ENCODE data around the gene DNAH3. TPM values are rescaled to one million over a fixed set of nuclear protein-coding genes. Genes with fewer than 3 reads are reported as not detected.
"Not testable (repeated sequence)": the region's sequence is repeated elsewhere in the genome, so short reads cannot be mapped to it uniquely, and the experiment has no call there.

DNAH3 gene
- total and polyA plus RNA-seq, 3 donors from 2014 or later, result 11.7 to 21.2 (median 19.9) TPM

DNA sequence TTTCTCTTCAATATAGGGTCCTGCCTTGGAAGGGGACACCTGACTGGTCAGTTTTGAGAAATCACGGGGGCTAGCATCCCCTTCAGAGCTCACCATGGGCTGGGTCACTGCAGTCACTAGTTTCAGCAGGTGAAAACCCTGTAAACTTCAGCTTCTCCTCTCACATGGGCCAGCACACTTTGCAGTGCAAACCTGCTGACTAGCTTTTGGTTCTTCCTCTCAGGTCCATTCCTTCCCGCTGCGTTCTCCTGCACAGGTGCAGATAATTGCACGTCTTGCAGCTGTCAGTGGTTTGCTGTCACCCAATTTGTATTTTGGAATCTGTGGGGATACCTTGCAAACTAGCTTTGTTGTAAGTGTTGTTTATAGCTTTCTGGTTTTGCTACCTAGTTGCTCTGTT is 154.9 kb downstream of the DNAH3 start:
- WGBS, 2 donors, result 81 to 85% methylated on average over 4 of the region's 4 CpGs
- no peak for TF ChIP-seq POLR2A (IDR thresholded peaks at IDR 0.05)
- TF ChIP-seq, protein P1, sequence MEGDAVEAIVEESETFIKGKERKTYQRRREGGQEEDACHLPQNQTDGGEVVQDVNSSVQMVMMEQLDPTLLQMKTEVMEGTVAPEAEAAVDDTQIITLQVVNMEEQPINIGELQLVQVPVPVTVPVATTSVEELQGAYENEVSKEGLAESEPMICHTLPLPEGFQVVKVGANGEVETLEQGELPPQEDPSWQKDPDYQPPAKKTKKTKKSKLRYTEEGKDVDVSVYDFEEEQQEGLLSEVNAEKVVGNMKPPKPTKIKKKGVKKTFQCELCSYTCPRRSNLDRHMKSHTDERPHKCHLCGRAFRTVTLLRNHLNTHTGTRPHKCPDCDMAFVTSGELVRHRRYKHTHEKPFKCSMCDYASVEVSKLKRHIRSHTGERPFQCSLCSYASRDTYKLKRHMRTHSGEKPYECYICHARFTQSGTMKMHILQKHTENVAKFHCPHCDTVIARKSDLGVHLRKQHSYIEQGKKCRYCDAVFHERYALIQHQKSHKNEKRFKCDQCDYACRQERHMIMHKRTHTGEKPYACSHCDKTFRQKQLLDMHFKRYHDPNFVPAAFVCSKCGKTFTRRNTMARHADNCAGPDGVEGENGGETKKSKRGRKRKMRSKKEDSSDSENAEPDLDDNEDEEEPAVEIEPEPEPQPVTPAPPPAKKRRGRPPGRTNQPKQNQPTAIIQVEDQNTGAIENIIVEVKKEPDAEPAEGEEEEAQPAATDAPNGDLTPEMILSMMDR (IDR thresholded peaks at IDR 0.05), result no peak
- Histone ChIP-seq H3K9me3 (no peaks in the 10 kb centered on the region), H3K4me1 (no peaks in the 10 kb centered on the region), H3K27ac (no peak overlapping the region), H3K27me3 (no peaks in the 10 kb centered on the region), H3K4me3 (no peak overlapping the region), H3K36me3 (ENCODE audit: low read depth, missing control alignments) (no peaks in the 10 kb centered on the region)
- intact Hi-C loops (cut with DNase I; ENCODE audit: low total_unique reads), result no loop called here
- no peak for DNase-seq

DNA sequence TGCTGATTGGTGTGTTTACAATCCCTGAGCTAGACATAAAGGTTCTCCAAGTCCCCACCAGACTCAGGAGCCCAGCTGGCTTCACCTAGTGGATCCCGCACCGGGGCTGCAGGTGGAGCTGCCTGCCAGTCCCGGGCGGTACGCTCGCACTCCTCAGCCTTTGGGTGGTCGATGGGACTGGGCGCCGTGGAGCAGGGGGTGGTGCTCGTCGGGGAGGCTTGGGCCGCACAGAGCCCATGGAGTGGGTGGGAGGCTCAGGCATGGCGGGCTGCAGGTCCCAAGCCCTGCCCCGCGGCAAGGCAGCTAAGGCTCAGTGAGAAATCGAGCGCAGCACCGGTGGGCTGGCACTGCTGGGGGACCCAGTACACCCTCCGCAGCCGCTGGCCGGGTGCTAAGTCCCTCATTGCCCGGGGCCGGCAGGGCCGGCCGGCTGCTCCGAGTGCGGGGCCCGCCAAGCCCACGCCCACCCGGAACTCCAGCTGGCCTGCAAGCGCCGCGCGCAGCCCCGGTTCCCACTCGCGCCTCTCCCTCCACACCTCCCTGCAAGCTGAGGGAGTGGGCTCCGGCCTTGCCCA is 161.1 kb downstream of the DNAH3 start:
- intact Hi-C loops (cut with DNase I; ENCODE audit: low total_unique reads); H3K4me1 ChIP-seq; DNase-seq; H3K9me3 ChIP-seq; H3K36me3 ChIP-seq (ENCODE audit: low read depth, missing control alignments); H3K27me3 ChIP-seq; H3K27ac ChIP-seq: not testable (repeated sequence)
- WGBS, 2 donors, result 72 to 77% methylated on average over 9 to 38 of the region's 38 CpGs
- H3K4me3 ChIP-seq, result peak overlapping the region; percentile 18 to 26

DNA sequence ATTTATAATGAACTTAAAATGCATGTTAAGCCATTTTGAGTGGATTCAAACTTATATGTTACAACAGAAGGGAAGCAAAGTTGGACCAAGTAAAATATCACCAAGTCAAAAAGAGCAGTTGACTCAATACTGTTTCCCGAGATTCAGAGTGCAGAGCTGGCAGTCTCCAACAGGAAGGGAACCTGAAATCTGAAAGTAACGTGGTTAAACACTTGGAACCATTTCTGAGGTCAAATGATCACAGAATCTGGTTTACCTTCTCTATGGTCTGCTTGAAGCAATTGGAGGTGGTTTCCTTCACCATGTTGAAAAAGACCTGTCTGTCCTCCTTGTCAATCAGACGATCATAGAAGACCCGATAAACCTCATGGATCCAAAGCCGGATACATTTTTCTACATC is 163.6 kb downstream of the DNAH3 start:
- Histone ChIP-seq H3K4me3 (no peak overlapping the region), H3K27me3 (no peaks in the 10 kb centered on the region), H3K9me3 (no peaks in the 10 kb centered on the region), H3K4me1 (no peaks in the 10 kb centered on the region), H3K36me3 (ENCODE audit: low read depth, missing control alignments) (no peaks in the 10 kb centered on the region), H3K27ac (no peak overlapping the region)
- no peak for DNase-seq
- TF ChIP-seq, protein P1 (IDR thresholded peaks at IDR 0.05), result no peak
- no peak for TF ChIP-seq POLR2A (IDR thresholded peaks at IDR 0.05)
- 69 to 76% methylated on average over 5 of the region's 5 CpGs for WGBS, 2 donors
- intact Hi-C loops (cut with DNase I; ENCODE audit: low total_unique reads), result no loop called here

GRCh38 chr16:20984019-20984418 is 166.6 kb downstream of the DNAH3 start:
- DNase-seq, result no peak
- Histone ChIP-seq H3K4me3 (no peak overlapping the region), H3K36me3 (ENCODE audit: low read depth, missing control alignments) (no peaks in the 10 kb centered on the region), H3K9me3 (no peaks in the 10 kb centered on the region), H3K4me1 (no peaks in the 10 kb centered on the region), H3K27ac (no peak overlapping the region), H3K27me3 (no peaks in the 10 kb centered on the region)
- TF ChIP-seq, protein P1 (IDR thresholded peaks at IDR 0.05), result no peak
- no peak for TF ChIP-seq POLR2A (IDR thresholded peaks at IDR 0.05)
- 86 to 92% methylated on average over 6 of the region's 6 CpGs for WGBS, 2 donors
- intact Hi-C loops (cut with DNase I; ENCODE audit: low total_unique reads), result no loop called here

GRCh38 chr16:20976576-20976975 is 174.1 kb downstream of the DNAH3 start:
- Histone ChIP-seq H3K27ac (no peak overlapping the region), H3K27me3 (no peaks in the 10 kb centered on the region), H3K36me3 (ENCODE audit: low read depth, missing control alignments) (no peaks in the 10 kb centered on the region), H3K9me3 (no peaks in the 10 kb centered on the region), H3K4me1 (no peaks in the 10 kb centered on the region), H3K4me3 (no peak overlapping the region)
- DNase-seq, result no peak
- WGBS, 2 donors, result 58 to 72% methylated on average over 4 of the region's 4 CpGs
- intact Hi-C loops (cut with DNase I; ENCODE audit: low total_unique reads), result no loop called here
- TF ChIP-seq POLR2A (IDR thresholded peaks at IDR 0.05), result no peak
- TF ChIP-seq, protein P1 (IDR thresholded peaks at IDR 0.05), result no peak

- H3K9me3 ChIP-seq; H3K27ac ChIP-seq; H3K4me3 ChIP-seq; H3K27me3 ChIP-seq; H3K36me3 ChIP-seq (ENCODE audit: low read depth, missing control alignments); DNase-seq; intact Hi-C loops (cut with DNase I; ENCODE audit: low total_unique reads); H3K4me1 ChIP-seq: not testable (repeated sequence)
- WGBS, 2 donors, result 92 to 98% methylated on average over 4 of the region's 4 CpGs
Measured at GRCh38 chr16:20973201-20973600, 177.4 kb downstream of the DNAH3 start.

All from testis (tissue), 3 donors.